Spinal cord (tissue), 10 donors: ENCODE measurements around the gene STK39. TPM values are rescaled to one million over a fixed set of nuclear protein-coding genes. Genes with fewer than 3 reads are reported as not detected.
A peak's percentile ranks its signal among the peaks of the same experiment; 100 is the strongest.

Experiments used
- DNase-seq, 6 donors: peaks; one replicate each; pipeline versions ENCODE4 v3.0.0 to v3.0.0-alpha.2; 2013 to 2015; ENCODE audit warnings: low spot score in 6 of 6, low read depth in 4 of 6
- H3K27ac ChIP-seq: one replicate; pipeline ENCODE4 v1.5.1; 2013; ENCODE audit warnings: low read depth, low read length, control low read depth
- H3K27me3 ChIP-seq: one replicate; pipeline ENCODE4 v1.6.1; 2013; ENCODE audit warnings: low read length; ENCODE audit not compliant: control insufficient read depth, insufficient read depth
- H3K36me3 ChIP-seq: one replicate; pipeline ENCODE4 v1.6.1; 2013; ENCODE audit warnings: low read length; ENCODE audit not compliant: control insufficient read depth, insufficient read depth
- H3K4me1 ChIP-seq: one replicate; pipeline ENCODE4 v1.6.1; 2013; ENCODE audit warnings: low read length; ENCODE audit not compliant: control insufficient read depth, insufficient read depth
- H3K4me3 ChIP-seq: one replicate; pipeline ENCODE4 v1.5.1; 2013; ENCODE audit warnings: low read depth, low read length, control low read depth
- H3K9me3 ChIP-seq: one replicate; pipeline ENCODE4 v1.6.1; 2013; ENCODE audit warnings: low read length; ENCODE audit not compliant: control insufficient read depth, insufficient read depth
- WGBS: methylation state at CpG from one replicate; pipeline ENCODE4 v1.1.5; 2013; ENCODE audit warnings: missing lambda C conversion rate; ENCODE audit not compliant: insufficient coverage; 5-methylcytosine and 5-hydroxymethylcytosine counted together
- long read RNA-seq, 4 donors: transcript quantifications; one replicate each; lab custom pipeline, GENCODE V29; 2026
- polyA plus RNA-seq, 2 donors: library from polyadenylated mRNA; unstranded; fragments of 120-200 nt; gene quantifications; one replicate each; pipeline ENCODE4 v1.2.1, GENCODE V29; 2013; ENCODE audit not compliant: insufficient read length in 2 of 2
- total RNA-seq, 2 donors: library from RNA; depleted of rRNA in 1 of 2; stranded (reverse); fragments of 120-200 nt in 1 of 2; fragments of >200 nt in 1 of 2; gene quantifications; one replicate each; pipeline versions ENCODE4 v1.2.3 to v1.2.4, GENCODE V29; 2013 to 2014
- donor health status: healthy.

Gene STK39
- total RNA-seq (10 to 100 TPM; 51.1 to 51.5 TPM), polyA plus RNA-seq (10 to 100 TPM; 64.0 to 75.5 TPM)
- long read RNA-seq, donor 1, transcript STK39-201 (18 exons, 3,820 nt) = major isoform, 12 of 12 reads
- long read RNA-seq, donor 1, partial matches to known transcripts = 0 of 12 reads
- long read RNA-seq, donor 1, other reads (novel, unspliced or antisense) = 0 of 12 reads
- long read RNA-seq, donor 2, partial matches to known transcripts = 0 of 3 reads
- long read RNA-seq, donor 2, other reads (novel, unspliced or antisense) = 0 of 3 reads
- long read RNA-seq, donor 3, partial matches to known transcripts = 9 of 11 reads
- long read RNA-seq, donor 3, other reads (novel, unspliced or antisense) = 0 of 11 reads
- long read RNA-seq, donor 4, partial matches to known transcripts = 0 of 1 reads
- long read RNA-seq, donor 4, other reads (novel, unspliced or antisense) = 0 of 1 reads

DNA sequence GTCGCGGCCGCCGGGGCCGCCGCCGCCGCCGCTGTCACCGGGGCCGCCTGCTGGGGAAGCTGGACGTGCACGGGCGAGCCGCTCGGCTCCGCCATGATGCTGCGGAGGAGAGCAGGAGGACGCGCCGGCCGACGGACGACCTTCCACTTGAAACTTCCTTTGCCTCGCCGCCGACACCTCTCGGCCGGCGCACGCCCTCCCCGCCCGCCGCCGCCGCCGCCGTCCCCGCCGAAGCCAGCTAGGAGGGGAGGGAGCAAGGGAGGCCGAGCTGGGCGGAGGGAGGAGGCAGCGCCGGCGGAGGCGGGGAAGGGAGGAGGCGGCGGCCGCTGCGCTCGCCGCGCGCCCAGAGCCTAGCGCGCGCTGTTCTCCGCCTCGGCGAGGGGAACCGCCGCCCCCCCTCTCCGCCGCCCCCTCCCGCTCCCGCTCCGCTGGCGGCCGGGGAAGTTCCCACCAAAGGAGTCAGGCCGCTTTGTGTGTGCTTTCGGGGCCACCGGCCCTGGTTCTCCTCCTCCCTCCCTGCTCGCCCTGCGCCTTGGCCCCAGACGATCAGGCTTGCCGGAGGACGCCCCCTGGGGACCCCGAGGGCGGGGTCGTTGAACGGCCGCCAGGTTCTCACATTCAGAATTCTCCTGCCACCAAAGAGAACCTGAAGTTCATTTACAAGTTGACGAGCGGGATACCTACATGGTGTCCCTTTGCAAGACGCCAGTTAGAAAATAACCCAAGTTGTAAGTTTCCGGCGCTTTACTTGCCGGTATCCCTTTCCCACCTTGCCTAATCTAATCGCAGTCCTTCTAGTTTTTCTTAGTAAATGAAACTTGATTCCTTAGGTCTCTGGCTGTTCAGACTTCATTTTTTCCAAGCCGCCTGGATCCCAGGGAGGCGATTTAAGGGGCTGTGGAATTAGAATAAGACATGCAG, at the start of gene STK39:
Gene STK39, minus strand, starts transcription at position 255 of the 921 bp plus-strand sequence. Its CDS starts 160 bp downstream, at position 95.
- peak within 1 kb of the TSS; percentile 77 for H3K4me3 ChIP-seq
- peak within 1 kb of the TSS; percentile 82 for H3K27ac ChIP-seq
- no peaks in the 10 kb centered on the region for H3K36me3 ChIP-seq
- peak in 5 of 6 donors; percentile 52 to 93 (median 62) for DNase-seq
- no peaks in the 10 kb centered on the region for H3K9me3 ChIP-seq
- under 1% methylated on average over 72 of the region's 91 CpGs for WGBS
- H3K4me1 ChIP-seq = peaks cover 4% of the 10 kb centered on the region
- H3K27me3 ChIP-seq = no peaks in the 10 kb centered on the region

DNA sequence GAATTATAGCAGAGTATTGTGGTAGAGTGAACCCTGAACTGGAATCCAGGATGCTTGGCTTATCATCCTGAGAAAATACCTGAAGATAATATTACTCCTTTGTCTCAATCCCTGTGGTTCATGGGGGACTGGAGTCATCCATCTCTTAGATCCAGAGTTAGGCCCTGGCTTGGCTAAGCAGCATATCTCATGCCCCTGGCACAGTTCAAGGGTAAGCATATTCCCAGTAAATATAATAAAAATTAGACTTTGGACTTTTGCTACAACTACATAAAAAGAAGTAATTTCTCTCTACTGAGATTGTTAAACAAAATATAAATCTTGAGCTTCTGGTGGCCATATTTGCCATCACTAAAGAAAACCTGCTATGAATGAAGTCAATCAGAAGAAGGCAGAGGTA, 47.7 kb upstream of the STK39 start:
- Histone ChIP-seq H3K4me3 (no peak overlapping the region), H3K36me3 (no peaks in the 10 kb centered on the region), H3K27me3 (no peaks in the 10 kb centered on the region), H3K4me1 (no peaks in the 10 kb centered on the region), H3K27ac (no peak overlapping the region), H3K9me3 (no peaks in the 10 kb centered on the region)
- DNase-seq = no peak

- no peaks in the 10 kb centered on the region for H3K36me3 ChIP-seq
These were observed 47.0 kb upstream of the STK39 start for GRCh38 chr2:168294409-168294808.

DNA sequence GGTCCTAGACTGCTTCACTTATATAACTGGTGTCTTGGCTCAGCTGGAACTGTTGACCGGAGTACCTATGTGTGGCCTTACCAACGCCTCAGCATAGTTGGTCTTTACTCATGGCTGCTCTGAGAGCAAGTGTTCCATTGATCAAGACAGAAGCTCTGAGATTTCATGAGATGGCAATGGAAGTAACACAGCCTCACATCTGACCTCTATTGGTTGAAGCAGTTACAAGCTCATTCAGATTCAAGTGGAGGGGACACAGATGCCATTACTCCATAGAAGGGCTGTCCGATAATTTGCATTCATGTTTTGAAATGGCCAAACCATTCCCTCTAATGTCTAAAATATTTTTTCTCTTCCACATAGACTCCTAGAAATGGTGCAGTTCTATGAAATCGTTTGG, 46.4 kb upstream of the STK39 start:
- Histone ChIP-seq H3K9me3 (no peaks in the 10 kb centered on the region), H3K27ac (no peak overlapping the region), H3K4me3 (no peak overlapping the region), H3K4me1 (no peaks in the 10 kb centered on the region), H3K27me3 (no peaks in the 10 kb centered on the region), H3K36me3 (no peaks in the 10 kb centered on the region)
- 89% methylated on average over 3 of the region's 4 CpGs for WGBS
- DNase-seq = no peak

More at GRCh38 chr2:168294409-168294808, 47.0 kb upstream of the STK39 start:
- H3K4me3 ChIP-seq = no peak overlapping the region
- DNase-seq = no peak
- H3K4me1 ChIP-seq = no peaks in the 10 kb centered on the region
- no peak overlapping the region for H3K27ac ChIP-seq
- no CpG with 5 or more reads among the region's 2 CpGs for WGBS
- no peaks in the 10 kb centered on the region for H3K27me3 ChIP-seq
- no peaks in the 10 kb centered on the region for H3K9me3 ChIP-seq

GRCh38 chr2:168290391-168290790, 43.0 kb upstream of the STK39 start:
- no peaks in the 10 kb centered on the region for H3K4me1 ChIP-seq
- H3K4me3 ChIP-seq = no peak overlapping the region
- no peaks in the 10 kb centered on the region for H3K36me3 ChIP-seq
- no peaks in the 10 kb centered on the region for H3K9me3 ChIP-seq
- no peak overlapping the region for H3K27ac ChIP-seq
- 63% methylated on average over 6 of the region's 7 CpGs for WGBS
- H3K27me3 ChIP-seq = no peaks in the 10 kb centered on the region
- no peak for DNase-seq

GRCh38 chr2:168289880-168290279, 42.5 kb upstream of the STK39 start:
- no peak for DNase-seq
- no CpG with 5 or more reads among the region's 6 CpGs for WGBS
- Histone ChIP-seq H3K36me3 (no peaks in the 10 kb centered on the region), H3K4me3 (no peak overlapping the region), H3K27ac (no peak overlapping the region), H3K9me3 (no peaks in the 10 kb centered on the region), H3K27me3 (no peaks in the 10 kb centered on the region), H3K4me1 (no peaks in the 10 kb centered on the region)

DNA sequence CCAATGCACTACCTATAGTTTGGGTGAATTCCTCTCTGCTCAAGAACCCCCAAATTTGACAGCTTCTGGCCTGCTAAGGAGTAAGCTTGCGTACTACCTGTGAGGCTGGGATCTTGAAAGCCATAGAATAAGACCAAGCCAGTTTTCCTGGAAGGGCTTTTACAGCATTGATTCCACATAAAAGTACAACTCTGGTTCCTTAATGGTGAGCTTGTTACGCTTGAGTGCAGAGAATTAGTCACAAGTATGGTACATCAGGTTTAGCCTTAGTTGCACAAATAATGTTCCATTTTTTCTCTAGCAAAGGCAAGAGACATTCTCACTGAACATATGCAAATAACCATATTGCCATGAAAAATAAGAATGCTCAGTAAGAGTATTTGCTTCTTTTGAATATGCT, 39.1 kb upstream of the STK39 start:
- Histone ChIP-seq H3K4me1 (no peaks in the 10 kb centered on the region), H3K9me3 (no peaks in the 10 kb centered on the region), H3K27ac (no peak overlapping the region), H3K27me3 (no peaks in the 10 kb centered on the region), H3K4me3 (no peak overlapping the region), H3K36me3 (no peaks in the 10 kb centered on the region)
- no CpG with 5 or more reads among the region's 2 CpGs for WGBS
- no peak for DNase-seq

DNA sequence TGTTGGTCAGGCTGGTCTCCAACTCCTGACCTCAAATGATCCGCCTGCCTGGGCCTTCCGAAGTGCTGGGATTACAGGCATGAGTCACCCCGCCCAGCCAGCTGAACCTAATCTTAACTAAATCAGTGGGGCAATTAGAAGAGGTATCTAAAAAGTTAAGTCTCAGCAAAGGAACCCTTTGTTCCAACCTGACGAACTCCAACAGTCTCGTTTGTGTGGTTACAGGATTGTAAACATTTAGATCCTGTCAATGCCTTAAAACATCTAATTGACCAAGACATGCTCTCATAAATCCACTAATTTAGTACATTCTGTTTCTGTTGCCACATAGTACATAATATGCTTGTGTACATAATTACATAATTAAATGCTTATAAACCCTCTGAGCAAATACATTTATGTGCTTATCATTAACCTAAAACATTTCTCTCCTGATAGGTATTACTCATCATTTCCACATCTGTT, 31.1 kb upstream of the STK39 start:
- no peaks in the 10 kb centered on the region for H3K4me1 ChIP-seq
- no peak for DNase-seq
- H3K36me3 ChIP-seq = no peaks in the 10 kb centered on the region
- H3K9me3 ChIP-seq = no peaks in the 10 kb centered on the region
- H3K27me3 ChIP-seq = no peaks in the 10 kb centered on the region
- no peak overlapping the region for H3K4me3 ChIP-seq
- WGBS = 100% methylated on average over 1 of the region's 5 CpGs
- H3K27ac ChIP-seq = no peak overlapping the region

DNA sequence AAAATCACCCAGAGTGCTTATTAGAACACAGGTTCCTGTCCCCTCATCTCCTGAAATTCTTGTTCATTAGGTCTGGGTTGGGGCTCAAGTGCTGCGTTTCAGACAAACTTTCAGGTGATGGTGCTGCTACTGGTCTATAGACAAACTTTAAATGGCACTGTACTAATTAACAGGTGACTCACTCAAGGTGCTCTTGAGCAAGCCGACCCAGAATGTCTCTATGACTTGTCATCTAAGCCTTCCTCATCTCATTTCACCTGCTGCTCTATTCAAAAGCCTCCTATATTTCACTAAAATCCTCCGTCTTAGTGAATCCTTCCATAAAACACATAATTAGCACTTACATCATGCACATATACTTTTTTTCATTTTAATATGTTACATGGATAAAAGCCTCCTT, 29.9 kb upstream of the STK39 start:
- no peaks in the 10 kb centered on the region for H3K9me3 ChIP-seq
- H3K27me3 ChIP-seq = no peaks in the 10 kb centered on the region
- H3K4me1 ChIP-seq = no peaks in the 10 kb centered on the region
- H3K36me3 ChIP-seq = no peaks in the 10 kb centered on the region
- DNase-seq = no peak
- 78% methylated on average over 2 of the region's 3 CpGs for WGBS
- H3K4me3 ChIP-seq = no peak overlapping the region
- H3K27ac ChIP-seq = no peak overlapping the region
